Measurements from ENCODE around the gene CD99L2.

Gene CD99L2, protein sequence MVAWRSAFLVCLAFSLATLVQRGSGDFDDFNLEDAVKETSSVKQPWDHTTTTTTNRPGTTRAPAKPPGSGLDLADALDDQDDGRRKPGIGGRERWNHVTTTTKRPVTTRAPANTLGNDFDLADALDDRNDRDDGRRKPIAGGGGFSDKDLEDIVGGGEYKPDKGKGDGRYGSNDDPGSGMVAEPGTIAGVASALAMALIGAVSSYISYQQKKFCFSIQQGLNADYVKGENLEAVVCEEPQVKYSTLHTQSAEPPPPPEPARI

DNA sequence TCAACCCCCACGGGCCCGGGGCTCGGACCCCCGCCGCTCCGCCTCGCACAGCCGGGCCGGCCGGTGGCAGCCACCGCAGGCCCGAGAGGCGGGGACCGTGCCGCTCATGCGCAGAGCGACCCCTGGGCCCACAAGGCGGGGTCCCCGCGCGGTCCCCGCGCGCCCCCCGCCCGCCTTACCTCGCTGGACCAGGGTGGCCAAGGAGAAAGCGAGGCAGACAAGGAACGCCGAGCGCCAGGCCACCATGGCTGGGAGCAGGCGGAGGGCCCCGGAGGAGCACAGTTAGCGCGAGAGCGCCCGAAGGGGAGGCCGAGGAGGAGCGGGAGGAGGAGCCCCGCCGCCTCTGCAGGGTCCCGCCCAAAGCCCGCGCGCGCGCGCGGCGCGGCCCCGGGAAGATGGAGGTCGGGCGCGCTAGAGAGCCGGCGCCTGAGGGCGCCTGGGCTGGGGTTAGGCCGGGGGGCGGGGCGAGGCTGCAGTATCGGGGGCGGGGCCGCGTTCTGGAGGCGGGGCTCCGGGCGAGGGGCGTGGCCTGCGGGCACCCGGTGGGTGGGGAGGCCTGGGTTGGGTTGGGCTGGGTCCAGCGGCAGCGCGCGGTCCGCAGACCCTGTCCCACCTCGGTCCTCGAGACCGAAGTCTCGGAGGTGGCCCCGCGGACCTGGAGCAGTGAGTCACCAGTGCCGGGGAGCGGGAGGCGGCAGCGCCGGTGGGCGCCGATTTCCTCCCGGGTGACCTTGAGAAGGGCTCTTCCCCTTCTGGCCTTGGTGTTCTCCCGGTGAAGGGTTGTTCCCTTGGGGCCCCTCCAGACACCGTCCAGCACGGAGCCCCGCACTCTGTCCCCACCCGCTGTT lies at the start of gene CD99L2:
CD99L2 (minus strand) TSS at position 326 of the 848 bp plus-strand sequence; CDS start at position 246, 80 bp downstream.
- peak; percentile 44 for DNase-seq

DNA sequence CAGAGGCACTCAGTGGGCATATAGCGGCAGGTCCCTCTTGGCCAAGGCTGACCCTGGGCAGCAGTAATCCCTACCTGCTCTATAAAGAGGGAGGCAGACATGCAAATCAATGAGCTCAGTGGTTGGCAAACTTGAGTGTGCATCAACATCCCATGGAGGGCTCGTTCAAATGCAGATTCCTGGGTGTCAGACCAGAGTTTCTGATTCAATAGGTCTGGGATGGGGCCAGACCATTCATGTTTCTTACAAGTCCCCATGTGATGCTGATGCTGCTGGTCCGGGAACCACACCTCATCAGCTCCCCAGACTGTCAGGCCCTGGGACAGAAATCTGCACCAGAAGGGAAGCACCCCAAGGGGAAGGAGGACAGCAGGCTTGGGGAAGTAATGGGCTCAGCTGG lies 45.8 kb upstream of the CD99L2 start:
- no peak for DNase-seq

DNA sequence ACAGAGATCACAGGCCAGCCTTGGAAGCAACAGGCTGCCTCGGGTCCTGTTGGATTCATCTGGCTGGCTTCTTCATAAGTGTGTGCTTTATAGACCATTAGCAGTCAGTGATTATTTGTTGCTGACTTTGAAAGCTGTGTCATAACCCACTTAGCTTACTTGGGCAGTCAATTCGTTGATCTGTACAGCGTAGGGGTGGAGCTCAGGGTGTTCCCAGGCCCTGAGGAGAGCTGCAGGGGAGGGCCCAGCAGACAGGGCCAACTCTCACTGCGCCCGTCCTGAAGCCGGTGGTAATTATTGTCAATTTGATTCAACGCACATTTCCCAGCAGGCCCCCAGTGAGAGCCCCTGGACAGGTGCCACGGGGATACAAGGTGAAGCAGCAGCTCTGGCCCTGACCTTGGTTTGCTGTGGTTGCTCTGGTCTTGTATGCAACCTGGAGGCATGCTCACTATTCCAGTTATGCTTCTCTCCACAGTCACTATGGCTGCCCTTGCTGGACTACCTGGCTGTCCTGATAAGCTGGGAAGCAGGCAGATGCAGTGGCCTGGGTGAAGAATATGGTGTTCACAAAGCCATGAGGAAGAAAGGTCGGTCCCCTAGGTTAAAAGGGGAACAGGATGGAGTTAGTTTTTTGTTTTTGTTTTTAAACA lies 44.6 kb upstream of the CD99L2 start:
- DNase-seq = no peak

DNA sequence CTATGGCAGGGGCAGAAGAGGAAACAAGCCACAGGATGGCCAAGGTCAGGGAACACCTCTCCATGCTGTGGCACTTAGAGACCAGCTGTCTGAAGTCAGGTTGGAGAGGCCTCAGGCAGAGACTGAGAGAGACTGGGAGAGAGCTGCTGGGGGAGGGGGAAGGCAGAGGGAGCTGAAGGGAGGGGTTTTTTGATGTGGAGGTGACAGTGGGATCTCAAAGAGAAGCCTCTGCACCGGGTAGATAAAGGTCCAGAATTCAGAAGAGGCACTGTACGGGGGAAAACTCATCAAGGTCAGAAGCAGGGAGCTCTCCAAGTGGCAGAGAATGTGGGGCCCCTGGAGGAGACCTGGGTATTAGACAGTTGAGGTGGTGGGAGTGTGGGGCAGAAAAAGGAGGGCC lies 43.1 kb upstream of the CD99L2 start:
- DNase-seq = no peak

DNA sequence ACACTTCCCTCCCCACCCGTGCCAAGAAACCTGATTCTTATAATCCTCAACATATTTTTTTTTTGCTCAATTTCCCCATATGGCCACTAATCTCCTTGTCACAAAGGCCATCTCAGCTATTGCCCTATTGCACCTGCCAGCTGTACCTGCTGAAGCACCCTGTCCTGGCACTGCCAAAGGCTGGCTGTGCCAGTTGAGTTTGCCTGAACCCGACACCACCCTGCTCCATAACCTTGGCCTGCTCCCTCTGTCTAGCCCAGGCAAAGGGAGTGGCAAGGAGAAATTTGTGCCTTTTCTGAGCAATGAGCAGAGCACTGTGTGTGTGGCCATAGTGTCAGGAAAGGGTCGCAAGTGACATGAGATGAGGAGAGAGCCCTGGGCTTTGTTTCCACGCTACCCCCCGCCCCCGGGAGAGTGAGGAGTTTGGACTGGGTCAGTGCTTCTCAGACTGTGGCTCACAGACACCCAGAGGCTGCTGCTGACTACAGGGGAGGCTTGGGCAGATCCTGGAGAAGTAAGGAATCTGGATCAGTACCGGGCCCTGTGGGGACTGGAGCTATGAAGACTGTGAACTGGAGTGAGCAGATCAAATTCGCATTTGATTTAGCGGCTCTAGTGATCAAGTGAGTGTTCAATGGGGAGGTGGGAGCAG lies 42.5 kb upstream of the CD99L2 start:
- DNase-seq = no peak

DNA sequence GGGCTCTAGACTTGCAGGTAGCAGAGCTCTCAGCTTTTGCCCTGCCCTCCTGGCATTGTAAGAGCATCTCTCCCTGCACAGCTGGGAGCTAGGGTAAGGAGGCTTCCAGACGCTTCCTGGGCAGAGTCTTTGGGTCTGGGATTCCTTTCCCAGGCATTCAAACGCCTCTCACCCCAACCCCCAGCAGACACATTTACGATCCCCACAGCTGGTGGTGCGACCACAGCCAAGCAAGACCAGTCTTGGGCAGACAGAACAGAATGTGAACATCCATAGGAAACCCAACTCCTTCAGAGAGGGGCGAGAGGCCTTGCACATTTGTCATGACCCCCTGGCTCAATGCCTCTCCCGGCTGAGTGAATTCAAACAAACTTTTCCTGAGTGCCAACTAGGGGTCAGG lies 38.1 kb upstream of the CD99L2 start:
- DNase-seq = no peak

DNA sequence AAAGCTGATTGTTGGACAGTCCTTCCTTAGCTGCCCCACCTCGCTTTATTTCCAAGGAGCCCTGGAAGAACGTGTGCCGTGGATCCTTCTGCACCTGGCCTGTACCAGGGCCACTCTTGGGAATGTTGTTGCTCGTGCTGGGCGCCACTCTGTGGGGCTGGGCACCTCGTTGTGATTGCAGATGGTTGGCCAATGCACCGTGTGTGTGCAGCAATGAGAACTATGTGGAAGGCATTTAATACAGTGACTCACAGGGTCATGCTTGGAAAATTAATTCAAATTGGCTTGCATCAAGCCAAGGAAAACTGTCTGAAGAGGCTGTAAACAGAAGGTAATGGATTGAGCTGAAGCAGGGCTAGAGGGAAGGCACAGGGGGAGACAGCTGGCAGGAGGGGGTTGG lies 37.0 kb upstream of the CD99L2 start:
- DNase-seq = peak; percentile 29

DNA sequence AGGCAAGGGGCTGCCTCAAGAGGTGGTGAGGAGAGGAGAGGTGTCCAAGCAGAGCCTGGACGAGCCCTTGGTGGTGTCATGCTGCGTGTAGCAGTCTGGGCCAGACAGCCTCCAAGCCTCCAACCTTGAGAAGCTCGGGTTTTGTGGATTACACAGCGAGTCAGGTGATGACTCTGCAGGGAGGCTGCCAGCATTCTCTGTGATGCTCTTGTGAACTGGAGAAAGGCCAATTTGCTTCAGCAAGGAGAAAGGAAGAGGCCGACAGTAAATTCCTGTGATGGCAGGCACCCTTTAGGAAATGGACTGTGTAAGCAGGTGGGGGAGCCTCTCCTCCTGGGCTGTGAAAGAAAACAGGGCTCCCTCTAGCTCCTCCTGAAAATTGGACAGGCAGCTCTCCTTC lies 36.0 kb upstream of the CD99L2 start:
- no peak for DNase-seq

DNA sequence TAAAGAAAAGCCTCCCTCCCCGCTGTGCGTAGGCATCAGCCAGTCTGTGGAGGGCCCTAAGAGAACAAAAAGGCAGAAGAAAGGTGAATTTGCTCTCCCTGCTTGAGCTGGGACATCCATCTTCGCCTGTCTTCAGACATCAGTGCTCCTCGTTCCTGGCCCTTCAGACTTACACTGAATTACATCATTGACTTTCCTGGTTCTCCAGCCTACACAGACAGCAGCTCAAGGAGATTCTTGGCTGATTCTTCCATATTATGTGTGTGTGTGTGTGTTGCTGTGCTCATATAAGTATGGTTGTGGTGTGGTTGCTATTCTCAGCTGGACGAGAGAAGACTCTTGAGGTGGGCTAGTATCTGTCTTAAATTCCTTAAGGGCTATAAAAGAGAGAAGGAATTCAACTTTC lies 35.5 kb upstream of the CD99L2 start:
- no peak for DNase-seq

DNA sequence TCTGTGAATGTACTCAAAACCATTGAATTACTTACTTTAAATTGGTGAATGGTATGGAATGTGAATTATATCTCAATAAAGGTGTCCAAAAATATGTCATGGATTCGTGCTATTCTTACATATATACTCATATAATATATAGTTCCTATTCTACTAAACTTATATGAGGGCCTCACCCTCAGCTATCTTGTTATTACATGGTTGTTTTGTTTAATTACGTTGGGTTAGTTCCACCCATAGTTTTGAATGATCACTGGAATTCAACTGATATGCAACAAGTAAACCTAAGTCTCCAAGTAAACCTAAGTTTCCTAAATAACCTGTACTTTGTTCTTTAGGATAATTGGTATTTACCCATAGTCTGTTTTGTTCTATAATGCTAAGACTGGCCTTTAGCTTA lies 30.6 kb upstream of the CD99L2 start:
- no peak for DNase-seq

DNA sequence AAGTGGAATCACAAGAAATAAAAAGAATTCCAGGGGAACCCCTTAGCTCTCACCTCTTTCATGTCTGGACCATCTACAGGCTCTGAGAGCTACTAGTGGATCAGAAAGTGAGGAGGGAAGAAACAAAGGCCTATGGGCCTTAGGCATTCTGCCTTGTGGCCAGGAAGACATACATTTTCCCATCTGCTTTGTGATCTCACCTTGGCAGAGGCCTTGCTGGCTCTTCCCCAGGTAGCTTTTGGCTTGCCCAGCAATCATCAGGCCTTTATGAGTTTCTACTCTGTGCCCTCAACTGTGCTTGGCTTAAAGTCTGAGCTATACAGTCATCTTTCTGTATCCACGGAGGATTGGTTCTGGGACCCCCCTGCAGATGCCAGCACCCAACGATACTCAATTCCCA lies 28.3 kb upstream of the CD99L2 start:
- no peak for DNase-seq

DNA sequence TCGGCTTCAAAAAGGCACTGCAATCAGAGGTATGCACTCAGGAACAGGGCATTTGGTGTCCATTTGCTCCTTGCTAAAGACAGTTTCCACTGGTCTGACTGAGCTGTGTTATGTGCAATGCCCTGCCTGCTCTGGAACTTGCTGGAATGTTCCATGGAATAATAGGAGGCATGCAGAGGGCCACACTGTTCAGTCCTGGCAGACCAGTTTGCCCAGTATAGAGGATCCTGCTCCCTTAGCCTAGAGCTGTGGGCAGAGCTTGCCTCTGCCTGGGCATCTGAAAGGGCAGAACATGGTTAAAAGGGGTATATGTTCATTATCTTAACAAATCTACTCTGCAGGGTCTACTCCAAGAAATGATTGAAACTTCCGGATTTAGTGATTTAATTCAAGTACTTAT lies 27.8 kb upstream of the CD99L2 start:
- no peak for DNase-seq

DNA sequence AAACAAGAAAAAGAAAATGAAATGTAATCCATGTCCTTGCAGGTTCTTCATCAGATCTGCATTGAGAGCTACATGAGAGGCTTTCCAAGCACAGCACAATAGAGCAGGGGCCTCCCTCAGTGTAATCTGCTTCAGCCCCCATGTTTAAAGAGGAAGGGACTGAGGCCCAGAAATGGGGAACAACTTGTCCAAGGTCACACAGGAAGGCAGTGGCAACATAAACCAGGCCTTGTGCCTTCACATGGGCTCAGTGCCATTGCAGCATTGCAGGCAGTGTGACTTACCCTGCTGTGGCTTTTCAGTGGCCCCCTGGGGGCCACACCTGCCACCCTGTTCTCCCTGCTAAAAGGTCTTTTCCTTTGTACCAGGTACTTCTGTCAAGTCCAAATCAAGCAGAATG lies 20.9 kb upstream of the CD99L2 start:
- DNase-seq = no peak

DNA sequence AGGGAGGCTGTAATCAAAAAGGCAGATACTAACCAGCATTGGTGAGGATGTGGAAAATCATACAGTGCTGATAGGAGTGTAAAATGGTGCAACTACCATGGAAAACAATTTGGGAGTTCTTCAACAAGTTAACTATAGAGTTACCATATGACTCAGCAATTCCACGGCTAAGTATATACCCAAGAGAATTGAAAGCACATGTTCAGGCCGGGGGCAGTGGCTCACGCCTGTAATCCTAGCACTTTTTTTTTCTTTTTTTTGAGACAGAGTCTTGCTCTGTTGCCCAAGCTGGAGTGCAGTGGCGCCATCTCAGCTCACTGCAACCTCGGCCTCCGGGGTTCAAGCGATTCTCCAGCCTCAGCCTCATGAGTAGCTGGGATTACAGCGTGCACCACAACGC lies 15.0 kb upstream of the CD99L2 start:
- DNase-seq = no peak

DNA sequence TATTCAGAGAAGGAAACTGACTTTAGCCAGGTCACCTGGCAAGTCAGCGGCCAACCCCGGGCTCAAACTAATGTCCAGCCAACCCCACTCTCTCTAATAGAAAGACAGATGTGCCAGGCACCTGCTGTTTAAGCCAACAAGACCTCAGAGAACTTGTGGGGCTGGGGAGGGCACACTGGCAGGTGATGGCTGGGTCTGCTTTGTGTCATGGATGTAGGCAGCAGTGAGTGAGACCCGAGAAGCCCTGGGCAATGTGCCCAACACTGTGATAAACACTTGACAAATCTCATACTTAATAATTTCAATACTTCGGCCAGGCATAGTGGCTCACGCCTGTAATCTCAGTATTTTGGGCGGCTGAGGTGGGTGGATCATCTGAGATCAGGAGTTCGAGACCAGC lies 9.0 kb upstream of the CD99L2 start:
- no peak for DNase-seq

DNA sequence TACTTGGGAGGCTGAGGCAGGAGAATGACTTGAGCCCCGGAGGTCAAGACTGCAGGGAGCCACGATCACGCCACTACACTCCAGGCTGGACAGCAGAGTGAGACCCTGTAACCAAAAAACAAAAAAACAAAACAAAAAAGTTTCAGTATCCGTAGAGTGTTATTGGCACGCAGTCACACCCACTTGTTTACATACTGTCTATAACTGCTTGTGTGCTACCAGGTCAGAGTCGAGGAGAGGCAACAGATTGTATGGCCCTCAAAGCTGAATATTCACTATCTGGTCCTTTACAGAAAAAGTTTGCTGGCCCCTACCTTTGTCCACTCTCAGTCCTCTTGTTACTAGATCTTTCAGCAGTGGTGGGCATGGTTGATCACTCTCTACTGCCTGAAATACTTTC lies 8.2 kb upstream of the CD99L2 start:
- no peak for DNase-seq

DNA sequence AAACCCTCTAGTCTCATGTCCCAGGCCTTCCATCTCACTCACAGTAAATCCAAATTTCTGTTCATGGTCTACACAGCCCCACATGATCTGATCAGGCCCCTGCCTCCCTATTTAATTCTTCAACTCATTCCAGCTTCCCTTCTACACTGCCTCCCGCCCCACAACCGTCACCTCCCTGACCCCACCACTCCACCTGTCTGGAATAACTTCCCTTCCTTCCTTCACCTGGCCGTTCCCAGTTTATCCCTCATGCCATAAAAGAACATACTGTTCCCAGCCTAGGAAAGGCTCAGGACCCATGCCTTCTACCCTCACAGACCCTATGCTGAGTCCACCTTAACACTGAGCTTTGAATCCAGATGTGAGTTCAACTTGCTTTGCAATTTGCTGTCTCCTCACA lies 6.8 kb upstream of the CD99L2 start:
- no peak for DNase-seq

DNA sequence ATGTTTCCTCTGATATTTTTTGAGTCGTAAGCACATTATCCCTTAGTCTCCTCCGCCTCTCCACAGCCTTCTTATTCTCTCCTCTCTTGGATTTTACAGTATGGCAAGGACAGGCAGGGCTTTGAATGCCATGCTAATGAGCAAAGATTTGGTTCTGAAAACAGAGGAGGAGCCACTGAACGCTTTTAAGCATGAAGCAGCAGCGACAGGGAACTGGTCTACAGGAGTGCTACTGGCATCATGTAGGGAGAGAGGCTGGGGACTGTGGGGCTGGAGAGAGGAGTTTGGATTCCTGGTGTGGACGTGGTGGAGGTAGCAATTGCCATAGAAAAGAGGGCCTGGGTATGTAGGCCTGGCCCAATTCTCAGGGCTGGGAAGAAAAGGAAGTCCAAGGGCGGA lies 4.6 kb upstream of the CD99L2 start:
- DNase-seq = no peak

DNA sequence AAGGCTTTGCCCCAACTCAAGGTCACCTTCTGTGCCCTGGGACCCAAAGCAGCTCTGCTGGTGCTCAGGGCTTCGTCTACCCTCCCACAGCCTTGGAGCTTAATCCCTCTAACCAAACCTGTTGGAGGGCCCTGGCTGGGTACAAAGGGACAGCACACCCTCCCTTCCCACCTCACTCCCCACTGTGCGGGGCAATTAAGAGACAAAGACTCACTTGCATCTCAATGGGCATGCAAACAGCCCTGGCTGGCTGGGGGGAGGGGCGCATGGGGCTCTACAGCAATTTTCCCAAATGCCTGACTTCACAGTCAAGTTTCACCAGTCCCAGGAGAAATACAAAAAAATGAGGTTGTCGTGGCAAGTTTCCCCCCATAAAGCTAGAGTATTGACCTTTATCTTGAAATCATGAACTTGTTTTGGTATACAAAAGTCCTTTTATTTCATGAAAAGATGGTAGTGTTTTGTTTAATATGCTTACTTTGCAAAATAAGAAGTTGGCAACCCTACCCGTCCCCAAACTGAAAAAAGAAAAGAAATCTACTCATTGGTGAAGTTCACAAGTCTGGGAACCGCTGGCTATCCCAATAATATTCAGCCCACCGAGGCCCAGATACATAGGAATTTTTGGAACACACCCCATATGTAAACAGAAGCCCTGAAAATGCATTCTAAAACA lies 4.1 kb upstream of the CD99L2 start:
- DNase-seq = no peak

DNA sequence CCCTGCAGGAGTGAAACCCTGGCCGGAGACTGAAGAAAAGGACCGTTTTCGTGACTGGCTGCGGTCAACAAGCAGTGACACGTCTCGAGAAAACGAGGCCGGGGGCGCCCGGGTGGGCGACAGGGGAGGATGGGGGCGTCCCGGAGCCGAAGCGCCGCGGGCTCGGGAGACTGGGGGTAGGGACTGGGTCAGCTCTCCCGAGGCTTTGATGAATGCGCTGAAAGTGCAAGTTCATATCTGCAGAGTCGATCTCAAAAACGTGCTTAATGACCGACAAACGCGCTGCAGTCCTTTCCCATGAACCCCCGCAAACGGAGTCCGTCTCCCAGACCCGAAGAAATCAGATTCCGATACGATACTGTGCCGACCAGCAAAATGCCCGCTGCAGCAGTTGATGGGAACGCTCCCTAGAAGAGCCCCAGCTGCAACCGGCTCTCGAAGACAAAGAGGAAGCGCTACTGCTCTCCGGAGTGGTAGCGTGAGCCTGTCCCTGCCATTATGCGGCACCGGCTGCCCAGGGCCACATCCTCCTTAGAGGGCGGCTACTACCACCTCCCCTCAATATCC lies 806 bp upstream of the CD99L2 start:
- no peak for DNase-seq

DNA sequence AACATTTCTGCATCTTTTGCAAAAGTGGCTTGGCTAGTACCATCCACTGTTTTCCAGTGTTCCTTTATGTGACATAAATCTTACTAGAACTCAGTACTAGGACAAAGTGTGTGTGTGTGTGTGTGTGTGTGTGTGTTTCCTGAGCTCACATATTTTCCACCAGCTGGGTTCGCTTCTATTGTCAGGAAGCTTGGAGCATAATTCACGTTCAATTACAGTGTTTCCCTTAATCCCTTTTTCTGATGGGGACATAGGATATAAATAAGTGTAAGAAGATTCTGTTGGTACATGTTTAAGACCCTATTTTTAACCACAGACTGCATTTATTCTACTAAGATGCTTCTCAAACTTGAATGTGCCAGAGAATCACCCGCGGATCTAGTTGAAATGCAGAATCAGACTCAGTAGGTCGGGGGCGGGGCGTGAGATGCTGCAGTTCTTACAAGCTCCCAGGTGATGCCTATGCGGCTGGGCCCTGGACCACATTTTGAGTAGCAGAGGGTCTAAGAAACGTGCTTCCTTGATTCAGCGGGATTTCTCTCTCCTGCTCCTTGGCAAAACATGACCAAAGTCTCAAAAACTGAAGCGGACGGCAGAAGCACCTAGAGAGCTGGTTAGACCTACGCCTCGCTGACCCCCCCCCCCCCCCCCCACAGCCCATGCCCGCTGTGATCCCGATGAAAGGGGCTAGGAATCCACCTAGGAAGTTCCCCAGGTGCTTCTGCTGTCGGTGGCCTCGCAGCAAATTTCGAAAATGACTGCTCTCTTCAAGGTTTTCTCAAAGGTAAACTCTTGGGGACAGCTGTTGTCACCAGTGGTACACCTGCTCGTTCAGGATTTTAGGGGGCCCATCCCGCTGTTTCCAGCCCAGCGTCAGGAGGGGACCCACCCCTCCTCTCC lies 797 bp downstream of the CD99L2 start:
- DNase-seq = no peak

DNA sequence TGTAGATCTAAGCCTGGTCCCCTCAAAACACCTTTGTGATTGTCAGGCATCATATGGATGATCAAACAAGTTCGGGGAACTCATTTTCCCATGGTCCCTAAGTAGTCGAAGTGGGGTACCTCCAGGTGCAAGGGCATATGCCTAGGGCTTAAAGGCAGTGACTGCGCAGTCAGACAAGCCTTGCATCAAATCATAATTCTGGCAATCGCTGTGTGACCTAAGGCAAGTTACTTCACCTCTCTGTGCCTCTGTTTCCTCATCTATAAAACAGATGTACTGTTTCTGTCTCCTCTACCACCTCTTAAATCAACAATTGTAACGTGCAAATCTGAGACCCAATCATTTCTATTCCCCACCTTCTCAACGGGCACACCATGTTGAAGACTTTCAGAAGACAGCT lies 1.8 kb downstream of the CD99L2 start:
- no peak for DNase-seq

Data from DMS 273 treated with DMSO at 0.1 percent for 48 hours (cell line).